ENCODE results near the gene RASA3.

RASA3 gene

DNA sequence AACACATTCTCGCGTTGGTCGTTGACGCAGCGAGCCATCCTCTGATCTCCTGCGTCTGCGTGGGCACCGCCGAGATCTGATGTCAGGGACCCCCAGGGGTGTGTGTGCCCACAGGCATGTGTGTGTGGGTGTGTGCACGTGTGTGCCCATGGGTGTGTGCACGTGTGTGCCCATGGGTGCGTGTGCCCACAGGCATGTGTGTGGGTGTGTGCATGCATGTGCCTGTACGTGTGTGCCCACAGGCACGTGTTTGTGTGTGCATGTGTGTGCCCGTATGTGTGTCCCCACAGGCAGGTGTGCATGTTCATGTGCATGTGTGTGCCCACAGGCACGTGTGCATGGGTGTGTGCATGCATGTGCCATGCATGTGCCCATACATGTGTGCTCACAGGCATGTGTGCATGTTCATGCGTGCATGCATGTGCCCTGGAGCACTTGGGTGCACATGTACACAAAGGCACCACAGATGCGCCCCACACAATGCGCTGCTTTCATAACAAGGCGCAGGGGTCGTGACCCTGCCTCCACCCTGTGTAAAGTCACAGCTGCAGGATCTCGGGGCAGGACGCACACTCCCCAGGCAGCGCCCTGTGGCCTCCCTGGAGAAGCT, 77.5 kb downstream of the RASA3 start:
- POLR2A ChIA-PET: no interaction called here
- no peak for DNase-seq (ENCODE audit: low read depth, low spot score)
- CTCF ChIA-PET: no interaction called here
- TF ChIP-seq, protein P1, sequence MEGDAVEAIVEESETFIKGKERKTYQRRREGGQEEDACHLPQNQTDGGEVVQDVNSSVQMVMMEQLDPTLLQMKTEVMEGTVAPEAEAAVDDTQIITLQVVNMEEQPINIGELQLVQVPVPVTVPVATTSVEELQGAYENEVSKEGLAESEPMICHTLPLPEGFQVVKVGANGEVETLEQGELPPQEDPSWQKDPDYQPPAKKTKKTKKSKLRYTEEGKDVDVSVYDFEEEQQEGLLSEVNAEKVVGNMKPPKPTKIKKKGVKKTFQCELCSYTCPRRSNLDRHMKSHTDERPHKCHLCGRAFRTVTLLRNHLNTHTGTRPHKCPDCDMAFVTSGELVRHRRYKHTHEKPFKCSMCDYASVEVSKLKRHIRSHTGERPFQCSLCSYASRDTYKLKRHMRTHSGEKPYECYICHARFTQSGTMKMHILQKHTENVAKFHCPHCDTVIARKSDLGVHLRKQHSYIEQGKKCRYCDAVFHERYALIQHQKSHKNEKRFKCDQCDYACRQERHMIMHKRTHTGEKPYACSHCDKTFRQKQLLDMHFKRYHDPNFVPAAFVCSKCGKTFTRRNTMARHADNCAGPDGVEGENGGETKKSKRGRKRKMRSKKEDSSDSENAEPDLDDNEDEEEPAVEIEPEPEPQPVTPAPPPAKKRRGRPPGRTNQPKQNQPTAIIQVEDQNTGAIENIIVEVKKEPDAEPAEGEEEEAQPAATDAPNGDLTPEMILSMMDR (IDR thresholded peaks at IDR 0.05; ENCODE audit: insufficient read depth, low read length, missing control alignments): no peak
- no peak overlapping the region for H3K4me3 ChIP-seq (ENCODE audit: low read depth, low read length)

DNA sequence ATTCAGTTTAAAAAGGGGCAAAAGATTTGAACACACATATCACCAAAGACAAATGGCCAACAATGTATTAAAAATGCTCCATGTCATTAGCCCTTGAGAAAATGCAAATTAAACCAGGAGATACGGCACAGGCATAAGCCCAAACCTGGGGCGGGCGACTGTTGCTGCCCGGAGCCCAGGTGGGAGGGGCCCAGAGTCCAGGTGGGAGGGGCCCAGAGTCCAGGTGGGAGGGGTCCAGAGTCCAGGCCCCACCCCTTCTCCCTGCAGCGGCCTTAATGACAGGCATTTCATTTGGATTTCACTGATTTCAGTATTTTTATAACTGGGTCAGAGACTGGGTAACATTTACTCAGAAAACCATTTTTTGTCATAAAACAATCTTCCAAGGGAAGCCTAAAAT, 78.2 kb downstream of the RASA3 start:
- no peak for DNase-seq (ENCODE audit: low read depth, low spot score)
- no peak overlapping the region for H3K4me3 ChIP-seq (ENCODE audit: low read depth, low read length)
- TF ChIP-seq, protein P1 (IDR thresholded peaks at IDR 0.05; ENCODE audit: insufficient read depth, low read length, missing control alignments): no peak
- ChIA-PET CTCF (no interaction called here), POLR2A (no interaction called here)

DNA sequence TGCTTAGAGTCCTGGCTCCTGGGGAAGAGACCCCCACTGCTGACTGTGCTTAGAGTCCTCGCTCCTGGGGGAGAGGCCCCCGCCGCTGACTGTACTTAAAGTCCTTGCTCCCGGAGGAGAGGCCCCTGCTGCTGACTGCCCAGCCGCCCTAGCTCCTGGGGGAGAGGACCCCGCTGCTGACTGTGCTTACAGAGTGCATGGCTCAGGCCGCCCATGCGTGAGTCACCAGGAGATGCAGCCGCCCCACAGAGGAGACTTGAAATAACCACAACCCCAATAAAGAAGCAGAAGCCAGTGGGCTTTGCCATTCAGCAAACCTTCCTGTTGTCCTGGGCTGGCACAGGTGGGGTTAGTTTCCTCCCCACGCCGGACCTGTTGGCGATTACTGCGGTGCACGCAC, 79.4 kb downstream of the RASA3 start:
- POLR2A ChIA-PET: interaction anchor here (1.2 kb wide), 1 partner anchor 13 kb away, joined by 4 read pairs; no protein-coding TSS in a partner anchor
- DNase-seq (ENCODE audit: low read depth, low spot score): no peak
- H3K4me3 ChIP-seq (ENCODE audit: low read depth, low read length): no peak overlapping the region
- CTCF ChIA-PET: no interaction called here
- TF ChIP-seq, protein P1 (IDR thresholded peaks at IDR 0.05; ENCODE audit: insufficient read depth, low read length, missing control alignments): no peak

DNA sequence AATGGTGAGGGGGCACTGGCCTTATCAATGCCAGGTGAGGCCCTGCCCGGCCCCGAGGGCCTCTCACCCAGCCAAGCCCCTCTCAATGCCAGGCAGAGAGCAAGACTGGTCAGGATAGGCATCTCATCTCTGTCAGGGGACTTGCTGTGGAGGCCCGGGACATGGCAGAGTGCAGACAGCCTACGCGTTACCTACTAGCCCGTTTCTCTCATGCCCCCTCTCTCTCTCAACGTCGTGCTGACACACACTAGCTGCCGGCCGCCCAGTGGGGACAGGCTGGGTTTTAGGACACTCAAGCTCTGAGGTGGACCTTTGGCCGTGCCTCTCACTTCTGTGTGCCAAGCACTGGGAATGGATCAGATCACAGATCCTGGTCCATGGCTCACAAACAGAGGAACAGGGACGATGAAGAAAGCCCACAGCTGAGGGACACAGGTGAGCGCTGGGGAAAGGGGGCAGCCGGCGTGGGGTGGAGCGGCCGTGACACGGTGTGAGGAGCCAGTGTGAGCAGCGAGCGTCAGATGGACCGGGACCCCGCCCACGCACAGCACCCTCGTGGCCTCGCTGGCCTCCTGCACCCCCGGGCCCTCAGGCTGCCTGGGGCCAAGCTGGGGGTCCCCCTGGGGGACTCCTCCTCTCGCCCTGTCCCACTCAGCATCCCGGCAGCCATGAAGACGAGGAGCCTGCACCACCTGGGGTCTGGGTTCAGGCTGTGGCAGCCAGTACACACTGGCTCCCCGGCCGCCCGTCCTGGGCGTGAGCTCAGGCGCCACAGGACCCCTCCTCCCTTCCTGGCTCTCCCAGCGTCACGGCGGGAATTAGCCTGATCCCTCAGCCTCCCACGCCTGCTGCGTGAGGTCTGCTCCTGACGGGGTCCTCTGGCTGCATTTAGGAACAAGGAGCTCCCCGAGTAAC, 81.6 kb downstream of the RASA3 start:
- no peak overlapping the region for H3K4me3 ChIP-seq (ENCODE audit: low read depth, low read length)
- ChIA-PET CTCF (interaction anchor here (1.8 kb wide), 1 partner anchor 178 kb away, joined by 5 read pairs; no protein-coding TSS in a partner anchor), POLR2A (interaction anchor here (0.7 kb wide), 1 partner anchor 13 kb away, joined by 3 read pairs; no protein-coding TSS in a partner anchor)
- TF ChIP-seq, protein P1 (IDR thresholded peaks at IDR 0.05; ENCODE audit: insufficient read depth, low read length, missing control alignments): no peak
- no peak for DNase-seq (ENCODE audit: low read depth, low spot score)

DNA sequence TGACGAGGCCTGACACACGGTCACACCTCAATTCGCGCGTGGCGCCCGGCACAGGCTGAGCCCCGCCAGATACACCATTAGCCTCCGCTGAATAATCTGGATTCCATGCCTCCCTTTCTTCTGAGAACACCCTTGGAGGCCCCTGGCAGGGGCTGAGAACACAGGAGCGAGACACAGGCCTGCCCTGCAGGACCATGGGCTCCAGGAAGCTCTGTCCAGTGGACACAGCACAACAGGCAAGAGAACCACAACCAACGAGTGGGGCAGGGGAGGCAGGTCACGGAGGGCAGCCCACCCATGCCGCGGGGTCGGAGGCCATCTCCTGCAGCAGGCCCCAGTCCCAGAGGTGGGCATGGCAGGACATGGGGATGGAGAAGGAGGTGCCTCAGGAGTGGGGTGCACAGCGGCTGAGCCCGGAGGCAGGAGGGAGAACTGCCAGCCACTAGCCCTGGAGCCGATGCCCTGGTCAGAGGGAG, 82.8 kb downstream of the RASA3 start:
- DNase-seq (ENCODE audit: low read depth, low spot score): no peak
- TF ChIP-seq, protein P1 (IDR thresholded peaks at IDR 0.05; ENCODE audit: insufficient read depth, low read length, missing control alignments): no peak
- H3K4me3 ChIP-seq (ENCODE audit: low read depth, low read length): no peak overlapping the region
- ChIA-PET CTCF (interaction anchor here (1.8 kb wide), 1 partner anchor 180 kb away, joined by 5 read pairs; no protein-coding TSS in a partner anchor), POLR2A (no interaction called here)

DNA sequence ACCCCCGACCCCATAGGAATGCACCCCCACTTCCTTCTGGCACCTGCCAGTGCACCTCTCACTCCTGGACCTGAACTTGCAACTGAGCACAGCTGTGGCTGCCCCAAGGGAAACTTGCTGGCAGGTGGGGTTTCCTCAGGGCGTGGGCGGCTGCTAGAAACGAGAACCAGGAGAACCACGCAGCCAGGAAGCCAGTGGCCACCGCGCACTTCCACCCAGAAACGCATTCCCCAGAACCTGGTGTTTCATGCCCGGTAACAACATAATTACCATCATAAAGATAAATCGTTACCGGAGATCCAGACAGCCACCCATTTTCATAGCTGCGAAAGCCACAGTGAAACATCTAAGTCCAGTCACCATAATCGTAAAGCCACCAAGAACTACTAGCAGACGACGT, 83.4 kb downstream of the RASA3 start:
- no peak for DNase-seq (ENCODE audit: low read depth, low spot score)
- ChIA-PET CTCF (interaction anchor here (1.8 kb wide), 1 partner anchor 180 kb away, joined by 5 read pairs; no protein-coding TSS in a partner anchor), POLR2A (interaction anchor here (0.7 kb wide), 1 partner anchor 180 kb away, joined by 3 read pairs; no protein-coding TSS in a partner anchor)
- no peak overlapping the region for H3K4me3 ChIP-seq (ENCODE audit: low read depth, low read length)
- TF ChIP-seq, protein P1 (IDR thresholded peaks at IDR 0.05; ENCODE audit: insufficient read depth, low read length, missing control alignments): no peak

Data from AG04449 (cell line).